Stimulated activated CD4-positive, alpha-beta T cell treated with anti-CD3 and anti-CD28 coated beads, Interleukin-15, amount 100 ng/mL, for 1 hour (primary cell): Measurements from ENCODE around the gene BRINP2.
"Not testable (repeated sequence)": the region's sequence is repeated elsewhere in the genome, so short reads cannot be mapped to it uniquely, and the experiment has no call there.

ENCODE experiments used
- DNase-seq, 2 donors: peaks; one replicate each; pipeline ENCODE4 v3.0.0-alpha.2; 2020; ENCODE audit warnings: low read depth in 1 of 2, low spot score in 1 of 2

BRINP2 gene

DNA sequence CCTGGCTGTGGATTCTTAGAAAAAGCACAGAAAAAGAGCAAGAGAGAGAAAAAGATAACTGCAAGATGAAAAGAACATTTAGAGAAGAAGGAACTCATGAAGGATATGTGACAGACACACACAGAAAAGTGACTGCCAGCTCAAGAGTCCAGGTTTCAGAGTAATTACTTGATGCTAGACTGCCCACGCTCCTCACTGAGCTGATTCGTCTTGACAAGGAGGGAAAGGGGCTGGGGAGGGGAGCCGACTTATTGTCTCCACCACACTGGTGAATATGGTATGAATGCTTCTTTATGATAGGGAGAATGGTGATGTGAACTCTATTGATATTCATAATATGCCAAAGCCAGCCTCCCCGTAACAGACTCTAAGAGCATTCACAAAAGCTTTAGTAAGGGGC is 140.4 kb downstream of the BRINP2 start:
- no peak for DNase-seq

- DNase-seq: no peak
Observed at GRCh38 chr1:177311586-177311985, 140.8 kb downstream of the BRINP2 start.

DNA sequence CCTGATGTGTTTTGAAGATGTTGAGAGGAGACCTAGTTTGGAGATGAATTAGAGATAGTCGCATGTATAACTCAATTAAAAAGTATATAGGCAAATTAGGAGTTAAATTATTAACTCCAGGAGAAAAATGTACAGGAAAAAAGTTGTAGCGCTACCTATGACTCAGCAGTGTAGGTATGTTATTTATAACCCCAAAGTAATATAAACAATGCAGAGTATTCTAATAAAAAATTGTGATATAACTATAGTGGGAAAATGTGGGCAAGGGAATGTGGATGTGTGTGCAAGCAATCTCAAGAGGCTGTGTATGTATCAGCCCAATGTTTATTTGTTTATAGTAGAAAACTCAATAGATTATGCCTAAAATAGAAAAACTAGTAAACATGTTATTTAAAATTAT is 144.5 kb downstream of the BRINP2 start:
- no peak for DNase-seq

DNA sequence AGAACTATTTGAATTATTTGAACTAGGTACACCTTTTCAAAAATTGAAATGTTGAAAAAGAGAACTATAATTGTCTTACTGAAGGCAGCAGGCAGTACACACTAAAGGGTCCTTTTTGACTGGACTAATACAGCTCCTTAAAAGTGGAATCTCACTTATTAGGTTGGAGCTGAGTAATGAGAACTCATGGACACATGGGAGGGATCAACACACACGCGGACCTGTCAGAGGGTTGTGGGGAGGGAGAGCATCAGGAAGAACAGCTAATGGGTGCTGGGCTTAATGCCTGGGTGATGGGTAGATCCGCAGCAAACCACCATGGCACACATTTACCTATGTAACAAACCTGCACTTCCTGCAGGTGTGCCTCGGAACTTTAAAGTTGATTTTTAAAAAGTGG is 145.0 kb downstream of the BRINP2 start:
- no peak for DNase-seq

GRCh38 chr1:177321434-177321833 is 150.7 kb downstream of the BRINP2 start:
- not testable (repeated sequence) for DNase-seq

- DNase-seq: no peak
Observed at GRCh38 chr1:177328251-177328650, 157.5 kb downstream of the BRINP2 start.

GRCh38 chr1:177329871-177330270 is 159.1 kb downstream of the BRINP2 start:
- DNase-seq: no peak
